HepG2 (cell line): Measurements from ENCODE around the gene MACROD2. TPM values are rescaled to one million over a fixed set of nuclear protein-coding genes. Genes with fewer than 3 reads are reported as not detected.
"Not testable (repeated sequence)": the region's sequence is repeated elsewhere in the genome, so short reads cannot be mapped to it uniquely, and the experiment has no call there.

Experiments used
- ATAC-seq: fragments of 200-7000 bp; cut with Tn5 transposase; 3 replicates; pipeline ENCODE4 v1.9.1; 2020; ENCODE audit warnings: mild to moderate bottlenecking, moderate library complexity
- BruUV-seq: library from RNA; stranded (reverse); fragments of 400-500 nt; replicated peaks from 2 replicates; lab custom pipeline; 2021; lab: Mats Ljungman, UMichigan
- CTCF ChIA-PET: fragments of 300-600 bp; formaldehyde crosslinking; extraction: SDS; loops from one replicate; lab custom pipeline; 2021; ENCODE audit warnings: low total read pairs, inconsistent platforms, low intra/inter-chr PET ratio; lab: Yijun Ruan, JAX
- POLR2A ChIA-PET: fragments of 350-600 bp; sonication (Branson Sonifier 250); formaldehyde crosslinking; loops from one replicate; lab custom pipeline; 2020; ENCODE audit warnings: antibody characterized with exemption, inconsistent platforms; lab: Yijun Ruan, JAX
- DNase-seq: peaks from one replicate; pipeline ENCODE4 v3.0.0-alpha.2; 2015; ENCODE audit warnings: low spot score
- FAIRE-seq: peaks from 3 replicates; lab custom pipeline; 2011; peaks lifted over from hg19 to GRCh38; lab: Jason Lieb, UNC
- H2AFZ ChIP-seq: one replicate; pipeline ENCODE4 v1.6.1; 2011; ENCODE audit warnings: low read length, inconsistent platforms
- H3K27ac ChIP-seq: fragments of 300-600 bp; 3 replicates; pipeline ENCODE4 v1.8.0; 2011; ENCODE audit warnings: mixed run types, mild to moderate bottlenecking, mixed read lengths, low read length, inconsistent platforms; ENCODE audit not compliant: insufficient read depth; ENCODE audit errors: extremely low read length
- H3K27me3 ChIP-seq, 2 experiments: fragments of 200-600 bp in 1 of 2; 2 replicates in 1 of 2; 3 replicates in 1 of 2; pipeline versions ENCODE4 v1.6.0 to v1.8.0; 2011; ENCODE audit warnings: low read length in 2 of 2, mild to moderate bottlenecking in 2 of 2, moderate library complexity in 2 of 2, inconsistent platforms in 1 of 2; ENCODE audit not compliant: insufficient read depth in 2 of 2, control insufficient read depth in 1 of 2
- H3K36me3 ChIP-seq, 2 experiments: fragments of 200-600 bp in 1 of 2; replicated peaks in 1 of 2; 2 replicates in 1 of 2; 3 replicates in 1 of 2; pipeline versions ENCODE4 v1.5.1 to v1.8.0; 2011; ENCODE audit warnings: low read length in 2 of 2, inconsistent platforms in 1 of 2; ENCODE audit not compliant: insufficient read depth in 2 of 2, control insufficient read depth in 1 of 2
- H3K4me1 ChIP-seq: 2 replicates; pipeline ENCODE4 v1.5.1; 2012; ENCODE audit warnings: low read length, inconsistent platforms; ENCODE audit not compliant: insufficient read depth
- H3K4me2 ChIP-seq: 2 replicates; pipeline ENCODE4 v1.6.0; 2011; ENCODE audit warnings: low read depth, low read length, inconsistent platforms
- H3K4me3 ChIP-seq, 3 experiments: fragments of 200-600 bp in 1 of 3; sonication (generic), shearing (Covaris generic) in 1 of 3; replicated peaks in 1 of 3; 2 replicates each; pipeline ENCODE4 v1.5.1; 2011 to 2016; ENCODE audit warnings: low read length in 3 of 3, inconsistent platforms in 2 of 3, low read depth in 2 of 3, mild to moderate bottlenecking in 2 of 3, control low read depth in 1 of 3, mixed read lengths in 1 of 3; ENCODE audit not compliant: insufficient read depth in 1 of 3
- H3K79me2 ChIP-seq: one replicate; pipeline ENCODE4 v1.6.1; 2011; ENCODE audit warnings: low read length, inconsistent platforms; ENCODE audit not compliant: insufficient read depth
- H3K9ac ChIP-seq: 2 replicates; pipeline ENCODE4 v1.6.0; 2011; ENCODE audit warnings: mild to moderate bottlenecking, low read depth, low read length, inconsistent platforms; ENCODE audit not compliant: insufficient read depth
- H3K9me3 ChIP-seq: 2 replicates; pipeline ENCODE4 v1.5.1; 2012; ENCODE audit warnings: mild to moderate bottlenecking, low read length
- H4K20me1 ChIP-seq: 2 replicates; pipeline ENCODE4 v1.6.0; 2011; ENCODE audit warnings: inconsistent platforms, mild to moderate bottlenecking, low read length, moderate library complexity; ENCODE audit not compliant: insufficient read depth
- CTCF ChIP-seq: sonication (generic); formaldehyde crosslinking; IDR thresholded peaks from 2 replicates; pipeline ENCODE4 v1.5.0; 2020; ENCODE audit warnings: mild to moderate bottlenecking, missing genetic modification reagents, moderate library complexity
- FOXK1 ChIP-seq: sonication (generic); formaldehyde crosslinking; IDR thresholded peaks from 2 replicates; pipeline ENCODE4 v1.4.0; 2020; ENCODE audit warnings: low read depth, missing genetic modification reagents, borderline replicate concordance
- GABPB1 ChIP-seq: IDR thresholded peaks from 2 replicates; pipeline ENCODE4 v1.6.1; 2016; ENCODE audit warnings: mild to moderate bottlenecking, missing genetic modification reagents, moderate library complexity, missing compliant biosample characterization
- GATAD2A ChIP-seq: IDR thresholded peaks from 2 replicates; pipeline ENCODE4 v1.6.1; 2016
- HDAC1 ChIP-seq: sonication (generic); formaldehyde crosslinking; IDR thresholded peaks from 2 replicates; pipeline ENCODE4 v1.5.1; 2020; ENCODE audit warnings: mild to moderate bottlenecking, missing genetic modification reagents
- KLF16 ChIP-seq, 2 experiments: sonication (generic) in 1 of 2; formaldehyde crosslinking in 1 of 2; IDR thresholded peaks; 2 replicates each; pipeline versions ENCODE4 v1.6.1 to v1.8.0; 2016 to 2023; ENCODE audit warnings: missing genetic modification reagents in 2 of 2, missing compliant biosample characterization in 1 of 2
- NCOA1 ChIP-seq: sonication (generic); formaldehyde crosslinking; IDR thresholded peaks from 2 replicates; pipeline ENCODE4 v1.9.0; 2021; ENCODE audit warnings: missing genetic modification reagents
- POGZ ChIP-seq: sonication (generic); formaldehyde crosslinking; IDR thresholded peaks from 2 replicates; pipeline ENCODE4 v1.4.0; 2020; ENCODE audit warnings: mild to moderate bottlenecking, missing genetic modification reagents
- RXRA ChIP-seq: sonication (generic); formaldehyde crosslinking; IDR thresholded peaks from 2 replicates; pipeline ENCODE4 v1.5.1; 2020; ENCODE audit warnings: missing genetic modification reagents
- SOX13 ChIP-seq, 3 experiments: fragments of 450-650 bp in 1 of 3; sonication (generic) in 1 of 3; formaldehyde crosslinking in 1 of 3; IDR thresholded peaks in 2 of 3; conservative IDR thresholded peaks in 1 of 3; 2 replicates each; pipeline versions ENCODE4 v1.5.0 to v1.6.1; 2016 to 2020; ENCODE audit warnings: antibody characterized with exemption in 1 of 3, mild to moderate bottlenecking in 1 of 3, missing compliant biosample characterization in 1 of 3, missing genetic modification reagents in 1 of 3, moderate library complexity in 1 of 3
- SOX6 ChIP-seq, 2 experiments: fragments of 450-650 bp in 1 of 2; sonication (generic) in 1 of 2; formaldehyde crosslinking in 1 of 2; IDR thresholded peaks; 2 replicates each; pipeline versions ENCODE4 v1.4.0 to v1.6.1; 2017 to 2020; ENCODE audit warnings: antibody characterized with exemption in 1 of 2, mild to moderate bottlenecking in 1 of 2, missing genetic modification reagents in 1 of 2
- SP5 ChIP-seq: IDR thresholded peaks from 2 replicates; pipeline ENCODE4 v1.6.1; 2016; ENCODE audit warnings: low read depth, borderline replicate concordance
- SRY ChIP-seq: sonication (generic); formaldehyde crosslinking; IDR thresholded peaks from 2 replicates; pipeline ENCODE4 v1.8.0; 2022; ENCODE audit warnings: mild to moderate bottlenecking, missing genetic modification reagents
- ZBTB4 ChIP-seq: sonication (generic); formaldehyde crosslinking; IDR thresholded peaks from 2 replicates; pipeline ENCODE4 v1.4.0; 2020; ENCODE audit warnings: missing genetic modification reagents, mild to moderate bottlenecking, borderline replicate concordance
- WGBS: methylation state at CpG from one replicate; pipeline ENCODE4 v1.1.6; 2017; ENCODE audit warnings: low lambda C conversion rate; 5-methylcytosine and 5-hydroxymethylcytosine counted together
- in situ Hi-C: cut with HindIII; loops from 2 replicates; pipeline ENCODE4 v1.10.0; 2017; ENCODE audit warnings: low pct_unique_long_range_greater_than_20kb; ENCODE audit not compliant: extremely low pct_ligation_motif_present
- intact Hi-C: fragments of 100-400 bp; cut with micrococcal nuclease; formaldehyde crosslinking; loops from one replicate; pipeline ENCODE4 v1.10.0; 2022; ENCODE audit not compliant: unreplicated experiment
- polyA plus RNA-seq, 8 experiments: library from polyadenylated mRNA; depleted of rRNA in 3 of 8; stranded (reverse) in 7 of 8; unstranded in 1 of 8; fragments of >200 nt; fragmentation: Illumina TruSeq in 4 of 8; extraction: Trizol in 4 of 8; gene quantifications; 2 replicates each; pipeline versions ENCODE4 v1.2.1 to v1.2.3, GENCODE V29; 2011 to 2016; ENCODE audit warnings: low read depth in 4 of 8, missing spikeins in 1 of 8, mixed read lengths in 1 of 8; ENCODE audit not compliant: insufficient read depth in 1 of 8
- total RNA-seq, 5 experiments: library from RNA; depleted of rRNA; stranded (reverse); fragments of >200 nt; fragmentation: Illumina TruSeq; extraction: Trizol; gene quantifications; 2 replicates each; pipeline ENCODE4 v1.2.3, GENCODE V29; 2016; ENCODE audit warnings: low read depth in 1 of 5

Gene MACROD2
- total and polyA plus RNA-seq, 2 of the 13 experiments (the other 11 are each of a cell fraction or from before 2014, with no cell fraction given): 0.13 to 0.51 TPM

GRCh38 chr20:14454296-14454695 is 459.0 kb downstream of the MACROD2 start (continued):
- TF ChIP-seq SP5 (CRISPR knock-in tag) (no peak), NCOA1 (CRISPR knock-in tag) (no peak)
- TF ChIP-seq, all 625 proteins: peak for 0

- in situ Hi-C loops; H3K79me2 ChIP-seq; FAIRE-seq; H2AFZ ChIP-seq; intact Hi-C loops; H3K27me3 ChIP-seq; H4K20me1 ChIP-seq; H3K36me3 ChIP-seq; H3K9me3 ChIP-seq; H3K27ac ChIP-seq; CTCF ChIA-PET; DNase-seq; H3K9ac ChIP-seq; BruUV-seq; TF ChIP-seq SOX6, SOX13 (IDR thresholded peaks at IDR 0.05): not testable (repeated sequence)
- peak overlapping the region in 1 of 3 experiments; percentile 27; a peak in 2 of 6 replicates for H3K4me3 ChIP-seq
- POLR2A ChIA-PET: interaction anchor here (1.2 kb wide), 1 partner anchor 130 kb away, joined by 3 read pairs; the partner anchor contains the start of gene FLRT3
- peaks cover 29% of the 10 kb centered on the region for H3K4me1 ChIP-seq
- WGBS: 36% methylated on average over 17 of the region's 17 CpGs
- peak; percentile 43; the same call in 2 of the 3 replicates for ATAC-seq
- H3K4me2 ChIP-seq: peak overlapping the region; percentile 53
- TF ChIP-seq SRY (CRISPR knock-in tag) (peak; percentile 24; the same call in 1 of the 2 replicates), ZBTB4 (CRISPR knock-in tag) (0 out of 2 replicates have a peak, but pooled peaks have one; percentile 37), SOX6 (CRISPR knock-in tag; IDR thresholded peaks at IDR 0.05) (peak; percentile 67), POGZ (peak; percentile 51; the same call in 1 of the 2 replicates), GATAD2A (CRISPR knock-in tag) (peak; percentile 43; the same call in 1 of the 2 replicates), GABPB1 (CRISPR knock-in tag) (peak; percentile 40; the same call in 1 of the 2 replicates), CTCF (CRISPR knock-in tag) (peak; percentile 16; the same call in 1 of the 2 replicates), RXRA (0 out of 2 replicates have a peak, but pooled peaks have one; percentile 37), FOXK1 (CRISPR knock-in tag) (peak; percentile 69; the same call in 1 of the 2 replicates), KLF16 (CRISPR knock-in tag; IDR thresholded peaks at IDR 0.05) (0 out of 4 replicates have a peak, but pooled peaks of 1 of the 2 experiments have one; percentile 32), HDAC1 (CRISPR knock-in tag) (peak; percentile 45; the same call in 1 of the 2 replicates), SOX13 (CRISPR knock-in tag; conservative IDR thresholded peaks at IDR 0.05 in 1 of 2, IDR thresholded peaks at IDR 0.05 in 1 of 2) (peak in 1 of 2 experiments; percentile 47; a peak in 1 of 4 replicates)
Measured at GRCh38 chr20:14467104-14467827, 471.9 kb downstream of the MACROD2 start.
